GM21423 (cell line): ENCODE measurements around the gene PTPRN2.
"Not testable (repeated sequence)": the region's sequence is repeated elsewhere in the genome, so short reads cannot be mapped to it uniquely, and the experiment has no call there.

Experiments used
- ATAC-seq: cut with Tn5 transposase; IDR thresholded peaks from one replicate; pipeline ENCODE4 v1.9.1; 2021; ENCODE audit warnings: mild to moderate bottlenecking, moderate library complexity; ENCODE audit not compliant: unreplicated experiment

The PTPRN2 gene

DNA sequence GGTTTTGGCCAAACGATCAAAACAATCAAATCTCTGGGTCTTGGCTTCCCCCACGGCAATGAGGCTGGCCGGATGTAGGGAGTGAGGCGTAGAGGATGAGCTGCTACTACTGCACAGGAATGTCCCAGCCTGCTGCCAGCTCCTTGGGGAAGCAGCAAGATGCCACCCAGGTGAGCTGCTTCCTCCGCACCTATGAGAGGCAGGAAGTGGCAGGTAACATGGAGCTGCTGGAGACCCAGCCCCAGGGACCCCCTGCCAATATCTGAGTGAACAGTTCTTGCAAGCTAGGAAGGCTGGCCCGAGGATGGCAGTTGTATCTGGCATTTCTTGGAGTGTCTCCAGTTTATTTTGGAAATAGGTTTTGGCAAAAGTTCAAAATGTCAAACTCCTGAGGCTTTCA, 837.3 kb downstream of the PTPRN2 start:
- no peak for ATAC-seq

DNA sequence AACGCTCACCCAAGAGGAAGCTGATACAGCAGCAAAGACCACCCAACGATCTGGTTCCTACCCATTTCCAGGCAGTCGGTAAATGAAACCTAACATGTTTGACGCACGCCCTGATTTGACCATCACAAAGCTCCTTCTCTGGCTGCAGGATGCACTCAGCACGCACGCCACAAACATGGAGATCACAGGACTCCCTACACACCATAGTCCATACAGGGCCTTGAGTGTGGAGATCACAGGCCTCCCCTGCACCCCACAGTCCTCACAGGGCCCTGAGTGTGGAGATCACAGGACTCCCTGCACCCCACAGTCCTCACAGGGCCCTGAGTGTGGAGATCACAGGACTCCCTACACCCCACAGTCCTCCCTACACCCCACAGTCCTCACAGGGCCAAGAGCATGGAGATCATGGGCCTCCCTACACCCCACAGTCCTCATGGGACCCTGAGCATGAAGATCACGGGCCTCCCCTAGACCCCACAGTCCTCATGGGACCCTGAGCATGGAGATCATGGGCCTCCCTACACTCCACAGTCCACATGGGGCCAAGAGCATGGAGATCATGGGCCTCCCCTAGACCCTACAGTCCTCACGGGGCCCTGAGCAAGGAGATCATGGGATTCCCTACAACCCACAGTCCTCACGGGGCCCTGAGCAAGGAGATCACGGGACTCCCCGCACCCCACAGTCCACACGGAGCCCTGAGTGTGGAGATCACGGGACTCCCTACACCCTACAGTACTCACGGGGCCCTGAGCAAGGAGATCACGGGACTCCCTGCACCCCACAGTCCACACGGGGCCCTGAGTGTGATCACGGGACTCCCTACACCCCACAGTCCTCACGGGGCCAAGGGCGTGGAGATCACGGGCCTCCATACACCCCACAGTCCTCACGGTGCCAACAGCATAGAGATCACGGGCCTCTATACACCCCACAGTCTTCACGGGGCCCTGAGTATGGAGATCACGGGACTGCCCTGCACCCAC, 841.6 kb downstream of the PTPRN2 start:
- no peak for ATAC-seq

DNA sequence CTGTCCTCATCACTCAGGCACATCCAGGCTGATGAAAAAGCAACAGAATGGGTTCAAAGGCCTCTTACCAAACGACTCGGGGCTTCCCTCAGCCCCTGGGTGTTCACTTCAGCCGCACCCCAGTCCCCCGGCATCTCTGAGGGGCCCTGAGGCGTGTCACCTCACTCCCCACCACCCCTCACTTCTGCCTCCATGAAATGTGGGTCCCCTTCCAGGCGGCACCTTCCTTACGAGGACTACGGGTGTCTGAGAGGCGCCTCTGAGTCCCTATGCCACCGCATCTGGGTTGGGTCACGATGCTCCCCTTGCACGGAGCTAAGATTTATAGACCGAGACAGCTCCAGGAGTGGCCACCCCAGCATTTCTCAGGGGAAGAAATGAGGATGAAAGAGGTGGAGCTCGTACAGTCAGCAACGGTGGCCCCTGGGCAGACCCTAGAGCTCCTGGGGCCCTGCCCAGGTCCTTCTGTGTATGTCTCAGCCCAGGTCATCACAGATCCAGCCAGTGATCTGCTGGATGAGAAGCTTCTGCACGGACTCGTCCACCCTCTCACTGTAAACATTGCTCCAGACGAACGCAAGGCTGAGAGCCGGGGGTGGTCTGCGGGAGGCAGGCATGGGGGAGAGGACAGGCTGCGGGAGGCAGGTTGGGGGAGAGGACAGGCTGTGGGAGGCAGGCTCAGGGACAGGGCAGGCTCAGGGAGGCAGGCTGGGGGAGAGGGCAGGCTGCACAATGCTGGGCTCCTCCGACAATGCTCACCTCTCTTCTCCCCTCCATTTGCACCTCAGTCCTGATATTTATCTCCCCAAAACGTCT, 842.6 kb downstream of the PTPRN2 start:
- ATAC-seq = no peak

DNA sequence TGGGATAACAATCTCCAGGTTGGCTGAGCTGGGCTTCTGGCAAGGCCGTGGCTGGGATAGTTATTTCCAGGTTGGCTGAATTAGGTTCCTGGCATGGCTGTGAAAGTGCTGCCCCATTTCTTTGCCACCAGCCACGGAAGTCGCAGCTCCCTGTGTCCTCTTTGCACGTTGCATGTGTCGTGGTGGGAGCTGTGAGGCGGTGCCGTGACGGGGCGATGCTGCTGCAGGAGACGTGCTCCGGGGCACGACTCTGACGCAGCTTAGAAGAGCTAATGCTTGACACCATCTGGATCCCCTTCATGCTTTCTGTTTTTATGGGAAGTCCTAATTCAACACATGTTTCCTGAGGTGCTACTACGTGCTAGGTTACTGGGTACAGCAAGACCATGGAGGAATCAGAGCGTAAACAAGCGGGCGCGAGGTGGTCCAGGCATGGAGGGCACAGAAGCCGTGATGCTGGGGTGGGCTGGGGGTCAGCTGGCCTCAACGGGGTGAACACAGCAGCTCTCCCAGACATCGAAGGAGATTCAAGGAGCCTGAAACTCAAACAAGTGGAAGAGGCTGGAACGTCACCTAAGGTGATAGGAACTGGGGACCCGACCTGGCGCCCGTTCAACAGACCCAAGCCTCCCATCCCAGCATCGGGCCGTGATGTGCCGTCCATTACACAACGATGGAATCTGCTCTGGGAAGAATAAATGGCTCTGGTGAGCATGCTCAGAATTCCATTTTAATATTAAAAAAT, 843.7 kb downstream of the PTPRN2 start:
- no peak for ATAC-seq

DNA sequence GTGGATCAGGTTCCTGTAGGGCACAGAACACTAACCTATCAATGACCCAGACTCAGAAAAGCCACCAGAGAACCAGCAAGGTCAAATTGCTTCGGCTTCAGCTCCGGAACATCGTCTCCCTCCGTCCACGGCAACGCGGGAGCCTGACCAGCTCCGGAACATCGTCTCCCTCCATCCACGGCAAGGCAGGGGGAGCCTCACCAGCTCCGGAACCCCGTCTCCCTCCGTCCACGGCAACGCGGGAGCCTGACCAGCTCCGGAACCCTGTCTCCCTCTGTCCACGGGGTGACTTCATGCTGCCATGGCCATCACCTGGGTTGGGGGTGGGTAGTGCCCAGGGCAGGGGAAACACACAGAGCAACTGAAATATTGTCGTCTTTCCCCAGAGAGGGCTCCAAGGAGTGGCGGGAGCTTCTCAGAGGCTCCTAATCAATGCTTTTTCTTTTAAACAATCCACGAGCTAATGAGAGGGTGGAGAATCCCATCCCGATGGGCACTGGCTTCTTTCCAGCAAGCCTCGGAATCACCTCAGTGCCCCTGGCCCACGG, 847.3 kb downstream of the PTPRN2 start:
- ATAC-seq = no peak

DNA sequence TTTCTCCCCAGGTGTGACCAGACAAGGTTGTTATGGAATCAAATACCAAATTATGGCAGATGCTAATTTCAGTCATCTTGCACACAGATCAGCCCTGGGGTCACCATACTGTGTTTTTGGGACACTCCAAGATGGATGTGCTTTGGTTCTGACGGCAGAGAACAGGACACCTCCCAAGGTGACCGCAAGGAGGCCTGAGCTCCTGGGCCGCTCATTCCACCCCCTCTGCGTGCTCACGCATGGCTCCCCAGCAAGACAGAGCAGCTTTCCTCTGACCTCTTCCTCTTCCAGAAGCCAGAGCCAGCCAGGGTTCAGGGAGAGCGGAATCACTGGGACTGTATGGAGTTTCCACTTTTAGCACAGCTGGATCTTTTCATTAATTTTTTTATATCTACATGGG, 848.0 kb downstream of the PTPRN2 start:
- no peak for ATAC-seq

DNA sequence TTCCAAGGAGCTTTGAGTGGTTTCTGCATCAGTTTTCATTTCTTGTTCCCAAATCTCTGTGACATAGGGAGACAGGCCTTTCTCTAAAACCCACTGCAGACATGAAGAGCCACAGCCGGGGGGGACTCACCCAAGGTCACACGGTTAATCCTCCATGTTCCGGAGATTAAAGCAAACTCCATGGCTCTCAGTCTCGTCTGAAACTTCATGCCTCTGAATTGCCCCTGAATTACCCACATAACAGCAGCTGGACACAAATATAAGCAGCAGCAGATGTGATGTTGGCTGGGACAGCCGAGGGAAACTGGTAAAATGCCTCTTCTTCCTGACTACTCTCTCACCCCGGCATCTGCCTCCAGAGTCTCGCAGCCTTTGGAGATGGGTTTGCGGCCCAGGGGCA, 848.6 kb downstream of the PTPRN2 start:
- ATAC-seq = no peak

DNA sequence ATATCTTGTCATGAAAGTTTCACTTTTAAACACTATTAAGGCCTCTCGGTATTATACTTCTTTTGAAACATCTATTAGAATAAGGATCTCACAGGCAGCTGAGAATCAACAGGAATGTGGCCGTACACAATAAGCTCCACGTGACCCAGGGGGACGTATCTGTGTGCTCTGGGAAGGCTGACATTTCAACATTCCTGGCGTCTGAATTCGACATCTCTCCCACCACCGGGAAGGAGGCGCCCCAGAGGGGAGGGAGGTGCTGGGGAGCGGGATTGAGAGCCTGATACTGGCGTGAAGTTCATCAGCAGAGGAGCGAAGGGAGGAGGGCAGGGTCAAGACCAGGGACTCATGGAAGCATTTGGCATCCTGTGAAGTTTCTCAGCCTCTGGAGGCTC, 849.6 kb downstream of the PTPRN2 start:
- no peak for ATAC-seq

DNA sequence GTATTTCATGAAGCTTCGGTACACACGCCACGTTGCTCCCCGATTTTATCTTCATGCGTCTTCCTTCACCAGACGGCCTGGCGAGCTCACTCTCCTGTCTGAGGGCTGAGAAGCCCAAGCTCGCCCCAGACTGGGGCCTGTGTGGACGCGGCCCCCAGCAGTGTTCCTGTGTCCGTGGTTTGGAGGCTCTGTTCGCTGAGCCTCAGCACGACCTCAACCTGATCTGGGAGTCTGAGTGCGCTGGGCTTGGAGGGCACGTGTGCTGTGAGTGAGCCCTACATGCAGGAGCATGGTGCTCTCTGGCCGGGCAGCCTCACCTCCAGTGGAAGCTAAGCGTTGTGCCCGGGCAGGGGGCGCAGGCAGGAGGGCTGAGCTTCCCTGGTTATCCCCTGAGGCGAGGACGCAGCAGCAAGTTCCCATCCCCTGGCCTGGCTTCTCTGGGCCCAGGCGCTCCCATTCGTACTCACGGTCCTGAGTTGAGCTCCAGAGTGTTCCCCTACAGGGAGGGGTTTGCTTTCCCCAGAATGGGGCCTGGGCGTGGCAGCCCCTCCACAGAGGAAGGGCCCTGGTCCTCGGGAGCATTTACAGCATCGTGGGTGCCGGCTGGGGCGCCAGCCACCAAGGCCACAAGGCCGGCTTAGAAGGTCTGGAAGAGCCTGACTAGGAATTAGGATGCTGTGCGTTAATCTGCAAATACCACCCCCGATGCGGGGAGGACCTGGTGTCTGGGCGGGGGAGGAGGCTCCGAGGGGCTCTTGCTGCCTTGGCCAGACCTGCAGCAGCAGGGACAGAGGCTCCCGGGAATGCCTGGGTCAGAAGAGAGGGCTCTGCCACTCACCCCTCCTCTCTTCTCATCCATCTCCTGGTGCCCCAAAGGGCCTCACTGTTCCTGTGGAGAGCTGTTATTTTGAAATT, 850.2 kb downstream of the PTPRN2 start:
- no peak for ATAC-seq

DNA sequence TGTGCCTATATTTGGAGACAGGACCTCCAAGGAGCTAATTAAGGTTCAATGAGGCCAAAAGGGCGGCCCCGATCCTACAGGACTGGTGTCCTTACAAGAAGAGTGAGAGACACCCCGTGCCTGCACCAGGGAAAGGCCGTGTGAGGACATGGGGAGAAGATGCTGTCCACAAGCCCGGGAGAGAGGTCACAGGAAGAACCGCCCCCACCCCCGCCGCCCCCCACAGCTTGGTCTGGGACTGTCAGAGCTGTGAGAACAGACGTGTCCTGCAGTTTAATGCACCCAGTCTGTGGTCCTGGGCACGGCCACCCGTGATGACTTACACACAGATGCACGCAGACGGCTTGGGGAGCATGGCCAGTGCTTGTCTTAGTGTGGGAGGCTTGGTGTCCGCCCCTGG, 851.3 kb downstream of the PTPRN2 start:
- ATAC-seq = no peak

DNA sequence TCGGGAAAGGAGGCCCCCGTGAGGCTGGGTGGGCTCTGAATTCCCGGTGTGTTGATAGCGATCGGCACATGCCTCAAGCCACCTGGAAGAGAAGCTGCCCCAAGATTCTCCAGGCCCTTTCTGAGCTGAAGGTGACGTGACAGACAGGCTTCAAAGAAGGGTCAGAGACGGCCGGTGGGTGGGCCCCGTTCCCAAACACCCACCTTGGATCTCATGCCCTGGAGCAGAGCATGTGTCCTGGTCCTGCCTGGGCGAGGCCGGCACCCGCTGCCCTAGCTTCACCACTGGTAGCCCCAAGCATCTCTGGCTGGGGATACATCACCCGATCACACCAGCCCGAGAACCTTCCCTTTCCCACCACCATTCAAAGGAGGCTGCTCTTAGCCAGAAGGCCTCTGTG, 851.8 kb downstream of the PTPRN2 start:
- no peak for ATAC-seq

DNA sequence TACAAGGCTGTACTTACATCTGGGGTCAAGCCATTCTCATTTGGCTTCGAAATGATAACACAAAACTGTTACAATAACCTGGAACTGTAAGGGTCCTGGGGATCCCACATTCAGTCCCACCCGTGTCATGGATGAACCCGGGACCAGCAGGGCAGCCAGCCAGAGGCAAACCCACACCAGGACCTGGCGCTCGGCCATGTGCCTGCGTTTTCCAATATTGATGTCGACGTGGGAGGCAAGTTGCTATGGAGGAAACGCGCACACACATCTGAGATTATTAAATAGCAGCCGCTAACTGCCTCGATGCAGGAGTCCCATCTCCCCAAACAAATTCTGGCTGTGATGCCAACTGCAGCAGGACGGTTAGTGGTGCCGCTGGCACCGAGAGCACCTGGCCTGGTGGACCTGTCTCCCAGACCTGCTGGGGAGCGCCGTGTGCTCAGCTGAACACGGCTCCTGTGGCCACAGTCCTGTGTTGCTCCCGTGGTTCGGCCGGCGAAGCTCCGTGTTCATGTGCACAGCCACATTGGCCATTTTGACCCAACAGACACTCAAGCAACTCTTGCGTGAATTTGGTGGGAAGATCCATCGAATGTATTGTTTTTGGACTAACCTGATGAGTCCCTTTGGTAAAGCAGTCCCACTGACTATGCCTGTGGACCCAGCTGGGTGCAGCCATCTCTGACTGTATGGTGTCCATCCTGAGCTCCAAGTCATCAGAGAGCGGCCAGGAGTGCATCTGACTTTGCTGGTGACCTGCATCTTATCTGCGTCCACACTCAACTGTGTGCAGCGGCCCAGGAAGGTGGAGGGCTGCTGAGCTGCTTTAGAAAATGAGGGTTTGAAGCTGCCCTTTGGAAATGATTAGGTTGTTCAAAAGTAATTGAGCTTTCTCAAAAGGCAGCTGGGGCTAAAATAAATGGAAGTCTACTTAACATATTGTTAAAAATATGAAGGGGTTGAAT, 852.7 kb downstream of the PTPRN2 start:
- ATAC-seq = no peak

DNA sequence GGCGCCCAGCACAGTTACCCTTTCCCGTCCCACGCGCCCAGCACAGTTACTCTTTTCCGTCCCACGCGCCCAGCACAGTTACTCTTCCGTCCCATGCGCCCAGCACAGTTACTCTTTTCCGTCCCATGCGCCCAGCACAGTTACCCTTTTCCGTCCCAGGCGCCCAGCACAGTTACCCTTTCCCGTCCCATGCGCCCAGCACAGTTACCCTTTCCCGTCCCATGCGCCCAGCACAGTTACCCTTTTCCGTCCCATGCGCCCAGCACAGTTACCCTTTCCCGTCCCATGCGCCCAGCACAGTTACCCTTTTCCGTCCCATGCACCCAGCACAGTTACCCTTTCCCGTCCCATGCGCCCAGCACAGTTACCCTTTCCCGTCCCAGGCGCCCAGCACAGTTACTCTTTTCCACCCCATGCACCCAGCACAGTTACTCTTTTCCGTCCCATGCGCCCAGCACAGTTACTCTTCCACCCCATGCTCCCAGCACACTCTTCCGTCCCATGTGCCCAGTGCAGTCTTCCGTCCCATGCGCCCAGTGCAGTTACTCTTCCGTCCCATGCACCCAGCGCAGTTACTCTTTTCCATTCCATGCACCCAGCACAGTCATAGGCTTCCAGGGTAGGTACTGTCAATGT, 853.7 kb downstream of the PTPRN2 start:
- ATAC-seq = not testable (repeated sequence)

DNA sequence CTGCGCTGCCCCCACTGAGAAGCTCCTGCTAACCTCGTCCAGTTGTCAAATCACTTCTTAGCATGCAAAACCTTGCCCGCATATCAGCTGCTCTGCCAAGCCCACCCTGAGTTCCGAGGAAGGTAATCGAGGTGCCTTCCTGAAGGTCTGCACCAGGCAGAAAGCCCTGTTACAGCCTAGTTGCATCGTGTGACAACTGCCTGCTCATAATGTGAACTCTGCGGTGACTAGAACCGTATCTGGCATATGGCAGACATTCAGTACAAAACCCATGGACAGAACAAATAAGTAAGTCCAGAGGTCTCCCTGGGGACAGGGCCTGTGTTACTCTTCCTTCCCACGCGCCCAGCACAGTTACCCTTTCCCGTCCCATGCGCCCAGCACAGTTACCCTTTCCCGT, 856.5 kb downstream of the PTPRN2 start:
- no peak for ATAC-seq

DNA sequence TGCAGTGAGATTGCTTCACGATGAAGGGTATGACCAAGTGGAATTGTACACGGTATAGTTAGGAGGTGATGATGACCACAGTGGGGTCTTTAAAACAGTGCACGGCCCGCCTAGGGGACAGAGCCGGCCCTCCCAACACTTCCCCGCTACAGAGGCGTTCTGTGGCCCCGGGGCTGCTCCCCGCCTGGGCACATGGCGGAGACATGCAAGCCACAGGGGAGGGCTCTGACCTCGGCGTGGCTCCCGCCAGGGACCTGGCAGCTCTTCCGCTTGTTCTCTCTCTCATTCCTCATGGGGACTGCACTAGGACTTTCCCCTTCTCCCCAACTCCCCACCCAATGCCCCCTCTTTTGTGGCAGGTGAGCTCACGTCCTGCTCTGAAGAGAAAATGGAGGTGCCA, 857.0 kb downstream of the PTPRN2 start:
- no peak for ATAC-seq

DNA sequence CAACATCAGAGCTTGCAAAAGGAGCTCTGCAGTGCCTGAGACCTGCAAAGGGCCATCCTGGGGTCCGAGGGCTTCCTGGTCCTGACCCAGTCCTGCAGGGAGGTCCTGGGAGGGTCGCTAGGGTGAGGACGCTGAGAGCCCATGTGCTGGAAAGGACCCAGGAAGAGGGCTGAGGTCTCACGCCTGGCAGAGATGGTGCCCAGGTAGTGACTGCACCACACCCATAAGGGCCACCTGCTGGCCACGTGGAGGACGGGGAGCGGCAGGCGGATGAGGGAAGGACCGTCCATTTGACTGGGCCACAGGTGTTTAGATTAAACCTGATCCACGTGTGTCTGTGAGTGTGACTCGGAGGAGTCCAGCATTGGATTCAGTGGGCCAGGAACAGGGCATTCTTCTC, 858.1 kb downstream of the PTPRN2 start:
- ATAC-seq = no peak

DNA sequence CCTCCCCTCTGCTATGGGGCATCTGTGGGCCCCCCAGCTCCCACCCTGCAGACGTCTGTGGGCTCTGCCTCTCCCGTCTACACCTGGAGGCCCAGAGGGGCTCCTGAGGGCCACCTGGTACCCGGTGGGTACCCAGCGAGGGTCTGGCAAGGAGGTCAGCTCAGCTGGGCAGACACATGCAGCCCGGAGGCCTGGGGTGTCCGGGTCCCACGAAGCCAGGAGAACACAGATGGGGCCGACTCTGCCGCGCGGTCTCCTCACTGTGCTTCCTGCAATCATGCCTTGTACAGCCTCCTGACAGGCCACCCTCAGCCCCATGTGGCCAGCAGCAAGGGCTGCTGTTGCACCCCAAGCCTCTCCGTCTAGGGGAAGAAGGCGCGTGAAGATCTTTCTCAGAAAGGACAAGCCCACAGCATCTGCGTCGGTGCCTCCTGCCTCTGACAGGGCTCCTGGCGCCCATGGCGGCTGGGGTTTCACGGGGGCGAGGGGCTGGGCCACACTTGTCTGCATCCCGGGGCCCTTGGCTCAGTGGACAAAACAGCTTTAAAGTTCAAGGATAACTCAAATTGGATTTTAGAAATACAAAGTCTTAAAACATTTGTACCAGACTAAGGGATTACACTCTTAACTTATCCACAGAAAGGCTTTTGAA, 859.5 kb downstream of the PTPRN2 start:
- no peak for ATAC-seq

DNA sequence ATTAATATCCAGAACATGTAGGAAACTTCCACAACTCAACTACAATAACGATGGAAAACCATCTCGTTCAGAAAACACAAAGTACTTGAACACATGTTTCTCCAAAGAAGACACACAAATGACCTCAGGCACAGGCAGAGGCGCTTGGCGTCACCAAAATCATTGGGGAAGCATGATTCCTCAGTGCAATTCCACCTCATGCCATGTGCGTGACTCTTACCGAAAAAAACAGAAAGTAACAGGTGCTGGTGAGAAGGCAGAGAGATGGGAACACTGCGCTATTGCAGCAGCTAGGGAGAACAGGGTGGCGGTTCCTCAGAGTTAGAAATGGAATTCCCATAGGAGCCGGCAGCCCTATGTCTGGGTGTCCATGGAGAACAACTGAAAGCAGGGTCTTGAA, 860.9 kb downstream of the PTPRN2 start:
- no peak for ATAC-seq
